BE2C (cell line): ENCODE data around the gene DHX40. TPM values are rescaled to one million over a fixed set of nuclear protein-coding genes. Genes with fewer than 3 reads are reported as not detected.
"Not testable (repeated sequence)": the region's sequence is repeated elsewhere in the genome, so short reads cannot be mapped to it uniquely, and the experiment has no call there.

Experiments
- DNase-seq: peaks from one replicate; pipeline ENCODE4 v3.0.0-alpha.2; 2020
- H3K27me3 ChIP-seq: fragments of 250-450 bp; sonication (Bioruptor Pico); 2 replicates; pipeline ENCODE4 v1.5.1; 2020; ENCODE audit warnings: mild to moderate bottlenecking
- H3K36me3 ChIP-seq: fragments of 250-450 bp; sonication (Bioruptor Pico); 2 replicates; pipeline ENCODE4 v1.5.1; 2020; ENCODE audit warnings: mild to moderate bottlenecking
- H3K4me1 ChIP-seq: fragments of 250-450 bp; sonication (Bioruptor Pico); 2 replicates; pipeline ENCODE4 v1.5.1; 2020
- H3K4me3 ChIP-seq: 2 replicates; pipeline ENCODE4 v1.5.1; 2011; ENCODE audit warnings: low read depth, low read length
- H3K9me3 ChIP-seq: fragments of 250-450 bp; sonication (Bioruptor Pico); 2 replicates; pipeline ENCODE4 v1.5.1; 2020
- polyA plus RNA-seq: library from polyadenylated mRNA; unstranded; fragments of >200 nt; gene quantifications from one replicate; pipeline ENCODE4 v1.2.1, GENCODE V29; 2012; ENCODE audit warnings: low read depth, missing spikeins; ENCODE audit not compliant: insufficient read length, insufficient read depth
- TF ChIP-seq, protein P1 (sequence below): IDR thresholded peaks from 2 replicates; pipeline ENCODE4 v1.5.1; 2012; ENCODE audit warnings: mild to moderate bottlenecking, low read depth, low read length

DHX40 gene, protein sequence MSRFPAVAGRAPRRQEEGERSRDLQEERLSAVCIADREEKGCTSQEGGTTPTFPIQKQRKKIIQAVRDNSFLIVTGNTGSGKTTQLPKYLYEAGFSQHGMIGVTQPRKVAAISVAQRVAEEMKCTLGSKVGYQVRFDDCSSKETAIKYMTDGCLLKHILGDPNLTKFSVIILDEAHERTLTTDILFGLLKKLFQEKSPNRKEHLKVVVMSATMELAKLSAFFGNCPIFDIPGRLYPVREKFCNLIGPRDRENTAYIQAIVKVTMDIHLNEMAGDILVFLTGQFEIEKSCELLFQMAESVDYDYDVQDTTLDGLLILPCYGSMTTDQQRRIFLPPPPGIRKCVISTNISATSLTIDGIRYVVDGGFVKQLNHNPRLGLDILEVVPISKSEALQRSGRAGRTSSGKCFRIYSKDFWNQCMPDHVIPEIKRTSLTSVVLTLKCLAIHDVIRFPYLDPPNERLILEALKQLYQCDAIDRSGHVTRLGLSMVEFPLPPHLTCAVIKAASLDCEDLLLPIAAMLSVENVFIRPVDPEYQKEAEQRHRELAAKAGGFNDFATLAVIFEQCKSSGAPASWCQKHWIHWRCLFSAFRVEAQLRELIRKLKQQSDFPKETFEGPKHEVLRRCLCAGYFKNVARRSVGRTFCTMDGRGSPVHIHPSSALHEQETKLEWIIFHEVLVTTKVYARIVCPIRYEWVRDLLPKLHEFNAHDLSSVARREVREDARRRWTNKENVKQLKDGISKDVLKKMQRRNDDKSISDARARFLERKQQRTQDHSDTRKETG
- 28.6 TPM for polyA plus RNA-seq

DNA sequence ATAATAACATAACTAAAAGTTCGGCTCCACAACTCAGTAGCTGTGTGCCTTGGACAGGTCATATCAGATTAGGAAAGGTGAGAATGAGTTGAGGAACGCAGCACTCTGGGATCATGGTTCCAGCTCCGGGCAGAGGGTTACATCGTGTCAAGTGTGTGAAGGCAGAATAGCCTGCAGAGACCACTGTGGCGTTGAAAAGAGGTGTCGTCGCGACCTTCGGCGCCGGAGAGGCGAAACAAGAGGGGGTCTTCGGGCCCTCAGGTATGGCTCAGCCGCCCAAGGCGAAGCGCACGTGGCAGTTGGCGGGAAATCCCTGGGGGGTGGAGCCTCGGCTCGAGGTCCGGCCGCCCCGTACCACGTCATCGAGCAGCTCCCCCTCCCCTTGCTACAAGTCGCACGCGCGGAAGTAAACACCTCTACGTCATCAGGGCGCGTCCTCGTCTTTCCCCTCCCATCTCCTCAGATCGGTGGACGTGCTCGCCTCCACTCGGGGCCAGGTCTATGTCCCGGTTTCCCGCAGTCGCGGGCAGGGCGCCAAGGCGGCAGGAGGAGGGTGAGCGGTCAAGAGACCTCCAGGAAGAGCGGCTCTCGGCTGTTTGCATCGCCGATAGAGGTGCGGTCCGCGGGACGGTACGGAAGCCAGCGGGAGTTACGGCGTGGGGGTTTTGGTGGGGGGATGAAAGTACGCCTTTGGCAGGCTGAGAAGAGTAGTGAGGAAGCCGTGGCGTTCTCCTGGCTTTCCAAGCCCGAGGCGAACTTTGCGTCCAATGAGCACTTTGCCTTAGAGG, at the start of gene DHX40:
TSS of gene DHX40 (plus strand) at position 440 of the 788 bp plus-strand sequence. CDS start at position 502, 62 bp downstream.
- Histone ChIP-seq H3K4me1 (no peaks in the 10 kb centered on the region), H3K4me3 (peak within 1 kb of the TSS; percentile 92), H3K36me3 (no peaks in the 10 kb centered on the region), H3K27me3 (no peaks in the 10 kb centered on the region), H3K9me3 (peaks cover 6% of the 10 kb centered on the region)
- TF ChIP-seq, protein P1, sequence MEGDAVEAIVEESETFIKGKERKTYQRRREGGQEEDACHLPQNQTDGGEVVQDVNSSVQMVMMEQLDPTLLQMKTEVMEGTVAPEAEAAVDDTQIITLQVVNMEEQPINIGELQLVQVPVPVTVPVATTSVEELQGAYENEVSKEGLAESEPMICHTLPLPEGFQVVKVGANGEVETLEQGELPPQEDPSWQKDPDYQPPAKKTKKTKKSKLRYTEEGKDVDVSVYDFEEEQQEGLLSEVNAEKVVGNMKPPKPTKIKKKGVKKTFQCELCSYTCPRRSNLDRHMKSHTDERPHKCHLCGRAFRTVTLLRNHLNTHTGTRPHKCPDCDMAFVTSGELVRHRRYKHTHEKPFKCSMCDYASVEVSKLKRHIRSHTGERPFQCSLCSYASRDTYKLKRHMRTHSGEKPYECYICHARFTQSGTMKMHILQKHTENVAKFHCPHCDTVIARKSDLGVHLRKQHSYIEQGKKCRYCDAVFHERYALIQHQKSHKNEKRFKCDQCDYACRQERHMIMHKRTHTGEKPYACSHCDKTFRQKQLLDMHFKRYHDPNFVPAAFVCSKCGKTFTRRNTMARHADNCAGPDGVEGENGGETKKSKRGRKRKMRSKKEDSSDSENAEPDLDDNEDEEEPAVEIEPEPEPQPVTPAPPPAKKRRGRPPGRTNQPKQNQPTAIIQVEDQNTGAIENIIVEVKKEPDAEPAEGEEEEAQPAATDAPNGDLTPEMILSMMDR, result no peak
- DNase-seq, result peak; percentile 97

DNA sequence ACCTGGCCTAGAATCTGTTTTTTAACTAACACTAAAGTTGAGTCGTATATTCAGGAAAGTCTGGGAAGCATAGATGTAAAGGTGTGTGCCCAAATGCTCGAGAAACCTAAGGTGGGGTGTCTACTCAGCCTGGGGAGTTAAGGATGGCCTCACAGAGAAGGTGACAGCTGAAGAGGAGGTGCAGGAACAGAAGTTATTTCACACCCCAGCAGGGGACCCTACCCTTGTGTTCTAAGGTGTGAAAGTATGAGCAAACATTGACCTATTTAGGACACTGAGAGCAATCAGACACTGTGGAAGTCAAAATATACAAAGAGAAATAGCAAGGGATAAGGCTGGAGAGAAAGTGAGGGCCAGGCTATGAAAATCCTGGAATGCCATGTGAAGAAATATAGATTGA, 49.0 kb upstream of the DHX40 start:
- DNase-seq, result no peak
- no peak overlapping the region for H3K4me3 ChIP-seq
- no peaks in the 10 kb centered on the region for H3K36me3 ChIP-seq
- no peaks in the 10 kb centered on the region for H3K27me3 ChIP-seq
- H3K9me3 ChIP-seq, result no peaks in the 10 kb centered on the region
- TF ChIP-seq, protein P1, result no peak
- H3K4me1 ChIP-seq, result peaks cover 15% of the 10 kb centered on the region

DNA sequence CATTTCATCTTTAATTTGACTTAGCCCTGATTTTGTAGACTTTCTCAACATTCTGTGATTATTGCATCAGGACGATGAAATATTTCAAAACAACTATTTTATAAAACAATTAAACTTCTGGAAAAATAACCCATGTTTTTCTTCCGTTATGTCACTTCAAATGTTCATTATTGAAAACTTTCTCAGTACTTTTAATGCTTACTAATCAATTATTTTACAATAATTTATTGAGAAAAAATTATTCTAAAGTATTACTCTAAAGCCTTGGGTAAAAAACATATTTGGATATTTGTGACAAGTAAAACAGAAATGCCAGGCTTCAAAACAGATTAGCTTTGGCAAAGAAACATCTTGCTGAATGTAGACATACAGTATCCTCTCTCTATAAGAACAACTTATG, 46.3 kb upstream of the DHX40 start:
- Histone ChIP-seq H3K36me3 (no peaks in the 10 kb centered on the region), H3K4me3 (no peak overlapping the region), H3K4me1 (peaks cover 8% of the 10 kb centered on the region), H3K9me3 (no peaks in the 10 kb centered on the region), H3K27me3 (no peaks in the 10 kb centered on the region)
- DNase-seq, result no peak
- TF ChIP-seq, protein P1, result no peak

DNA sequence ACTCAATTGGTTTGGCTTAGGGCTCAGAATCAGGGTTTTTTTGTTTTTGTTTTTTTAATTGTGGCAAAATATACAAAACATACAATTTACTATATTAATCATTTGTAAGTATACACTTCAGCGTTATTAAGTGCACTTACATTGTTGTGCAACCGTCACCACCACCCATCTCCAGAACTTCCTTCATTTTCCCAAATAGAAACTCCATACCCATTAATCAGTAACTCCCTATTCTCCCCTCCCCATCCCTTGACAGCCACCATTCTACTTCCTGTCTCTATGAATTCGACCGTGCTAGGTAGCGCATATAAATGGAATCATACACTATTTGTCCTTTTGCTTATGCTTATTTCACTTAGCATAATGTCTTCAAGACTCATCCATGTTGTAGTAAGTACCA, 45.2 kb upstream of the DHX40 start:
- DNase-seq, result no peak
- H3K27me3 ChIP-seq, result no peaks in the 10 kb centered on the region
- TF ChIP-seq, protein P1, result no peak
- peaks cover 2% of the 10 kb centered on the region; the same call in 1 of the 2 replicates for H3K4me1 ChIP-seq
- H3K4me3 ChIP-seq, result no peak overlapping the region
- H3K36me3 ChIP-seq, result no peaks in the 10 kb centered on the region
- no peaks in the 10 kb centered on the region for H3K9me3 ChIP-seq

DNA sequence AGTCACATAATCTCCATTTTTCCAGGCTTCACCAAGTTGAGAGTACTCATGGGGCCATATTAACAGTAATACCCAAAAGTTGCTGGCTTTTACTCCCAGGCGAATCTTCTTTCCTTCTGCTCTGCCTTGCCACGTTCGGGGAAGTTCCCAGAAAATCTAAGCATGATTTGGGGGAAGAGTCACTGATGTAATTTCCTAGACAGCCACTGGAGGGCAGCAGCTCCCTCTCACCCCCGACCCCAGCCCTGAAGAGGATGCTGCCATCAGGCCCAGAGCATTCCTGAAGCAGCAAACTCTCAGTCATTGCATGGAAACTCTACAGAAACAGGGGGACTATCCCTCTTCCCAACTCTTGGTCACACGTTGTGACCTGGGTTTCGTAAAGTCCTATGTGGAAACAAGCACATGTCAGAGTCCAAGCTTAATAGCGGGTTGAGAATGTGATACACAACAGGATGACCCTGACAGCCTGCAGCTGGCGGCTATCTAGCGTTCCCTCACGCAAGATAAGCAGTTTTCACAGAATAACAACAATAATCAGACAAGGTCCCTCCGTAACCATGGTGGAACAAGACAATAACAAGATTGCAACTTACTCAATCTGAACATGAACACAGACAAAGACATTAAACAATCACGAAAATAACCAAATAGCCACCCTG, 43.8 kb upstream of the DHX40 start:
- Histone ChIP-seq H3K4me1 (peaks cover 2% of the 10 kb centered on the region; the same call in 1 of the 2 replicates), H3K36me3 (no peaks in the 10 kb centered on the region), H3K4me3 (no peak overlapping the region), H3K27me3 (no peaks in the 10 kb centered on the region), H3K9me3 (no peaks in the 10 kb centered on the region)
- TF ChIP-seq, protein P1, result peak; percentile 95
- DNase-seq, result peak; percentile 76

DNA sequence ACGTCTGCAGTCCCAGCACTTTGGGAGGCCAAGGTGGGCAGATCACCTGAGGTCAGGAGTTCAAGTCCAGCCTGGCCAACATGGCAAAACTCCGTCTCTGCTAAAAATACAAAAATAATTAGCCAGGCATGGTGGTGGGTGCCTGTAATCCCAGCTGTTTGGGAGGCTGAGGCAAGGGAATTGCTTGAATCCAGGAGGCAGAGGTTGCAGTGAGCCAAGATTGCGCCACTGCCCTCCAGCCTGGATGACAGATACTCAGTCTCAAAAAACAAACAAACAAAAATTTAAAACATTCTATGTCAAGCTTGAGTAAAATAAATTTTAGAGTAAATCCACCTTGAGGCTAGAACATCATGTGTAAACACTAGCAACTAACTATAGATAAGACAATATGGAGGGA, 40.5 kb upstream of the DHX40 start:
- H3K36me3 ChIP-seq, H3K4me3 ChIP-seq, DNase-seq, H3K4me1 ChIP-seq, H3K27me3 ChIP-seq, H3K9me3 ChIP-seq: not testable (repeated sequence)
